Stomach (tissue), 4 donors: ENCODE data around the gene AUTS2.

Experiments used
- EP300 ChIP-seq: sonication (generic); formaldehyde crosslinking; IDR thresholded peaks from one replicate; pipeline ENCODE4 v1.6.1; 2017; ENCODE audit warnings: antibody characterized with exemption
- POLR2A ChIP-seq, 4 donors: fragments of 450-650 bp; IDR thresholded peaks; one replicate each; pipeline ENCODE4 v1.6.1; 2016; ENCODE audit warnings: antibody characterized with exemption in 4 of 4, control low read depth in 2 of 4, mild to moderate bottlenecking in 1 of 4, moderate library complexity in 1 of 4
- POLR2AphosphoS5 ChIP-seq, 3 donors: sonication (generic); formaldehyde crosslinking; IDR thresholded peaks; one replicate each; pipeline ENCODE4 v1.6.1; 2016; ENCODE audit warnings: antibody characterized with exemption in 3 of 3
- TF ChIP-seq, protein P1 (sequence below), 7 experiments: fragments of 450-650 bp in 4 of 7; fragments of 200-600 bp in 3 of 7; sonication (generic) in 3 of 7; IDR thresholded peaks; one replicate each; pipeline ENCODE4 v1.5.1; 2016 to 2019; ENCODE audit warnings: antibody characterized with exemption in 7 of 7, control low read depth in 2 of 7, mild to moderate bottlenecking in 1 of 7

DNA sequence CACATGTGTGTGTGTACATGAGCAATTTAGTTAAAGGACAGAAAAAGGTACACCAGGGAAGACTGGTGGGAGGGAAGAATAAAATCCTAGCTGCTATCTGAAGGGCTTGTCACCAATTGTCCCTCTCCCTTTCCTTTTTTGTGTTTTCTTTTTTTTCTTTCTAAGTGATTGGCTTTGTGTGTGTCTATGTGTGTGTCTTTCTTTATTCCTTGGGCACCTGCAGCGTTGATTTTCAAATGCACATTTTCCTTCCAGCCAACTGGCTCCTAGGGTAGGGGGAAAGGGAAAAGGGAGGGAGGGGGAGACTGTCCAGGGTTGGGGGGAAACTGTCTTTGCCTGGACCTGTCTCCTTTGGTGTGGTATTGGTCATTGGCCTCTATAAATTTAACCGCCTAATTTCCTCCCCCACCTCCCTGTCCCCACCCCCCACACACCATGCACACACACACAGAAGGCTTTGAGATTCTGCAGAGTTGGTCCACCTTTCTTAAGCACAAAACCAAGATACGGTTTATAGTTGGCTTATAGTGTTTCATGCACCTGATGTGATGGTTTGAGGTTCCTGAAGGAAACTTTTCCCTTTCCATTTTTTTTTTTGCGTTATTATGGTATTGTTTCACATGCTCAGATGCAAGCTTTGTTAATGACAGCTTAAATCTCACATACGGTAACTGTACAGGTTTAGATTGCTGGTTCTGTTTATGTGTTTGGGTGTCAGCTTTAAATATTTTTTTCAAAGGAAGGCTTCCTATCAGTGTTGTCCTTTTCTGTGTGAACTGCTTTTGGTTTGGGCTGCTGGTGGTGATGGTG lies 2.6 kb downstream of the AUTS2 start:
- TF ChIP-seq EP300, result no peak
- no peak for TF ChIP-seq POLR2A (IDR thresholded peaks at IDR 0.05)
- TF ChIP-seq, protein P1, sequence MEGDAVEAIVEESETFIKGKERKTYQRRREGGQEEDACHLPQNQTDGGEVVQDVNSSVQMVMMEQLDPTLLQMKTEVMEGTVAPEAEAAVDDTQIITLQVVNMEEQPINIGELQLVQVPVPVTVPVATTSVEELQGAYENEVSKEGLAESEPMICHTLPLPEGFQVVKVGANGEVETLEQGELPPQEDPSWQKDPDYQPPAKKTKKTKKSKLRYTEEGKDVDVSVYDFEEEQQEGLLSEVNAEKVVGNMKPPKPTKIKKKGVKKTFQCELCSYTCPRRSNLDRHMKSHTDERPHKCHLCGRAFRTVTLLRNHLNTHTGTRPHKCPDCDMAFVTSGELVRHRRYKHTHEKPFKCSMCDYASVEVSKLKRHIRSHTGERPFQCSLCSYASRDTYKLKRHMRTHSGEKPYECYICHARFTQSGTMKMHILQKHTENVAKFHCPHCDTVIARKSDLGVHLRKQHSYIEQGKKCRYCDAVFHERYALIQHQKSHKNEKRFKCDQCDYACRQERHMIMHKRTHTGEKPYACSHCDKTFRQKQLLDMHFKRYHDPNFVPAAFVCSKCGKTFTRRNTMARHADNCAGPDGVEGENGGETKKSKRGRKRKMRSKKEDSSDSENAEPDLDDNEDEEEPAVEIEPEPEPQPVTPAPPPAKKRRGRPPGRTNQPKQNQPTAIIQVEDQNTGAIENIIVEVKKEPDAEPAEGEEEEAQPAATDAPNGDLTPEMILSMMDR (IDR thresholded peaks at IDR 0.05), result no peak
- no peak for TF ChIP-seq POLR2AphosphoS5 (IDR thresholded peaks at IDR 0.05)
